Measurements from ENCODE around the gene PLXNB1.

GRCh38 chr3:48430708-48431101, 819 bp upstream of the PLXNB1 start:
- no peak for TF ChIP-seq CTCF (conservative IDR thresholded peaks at IDR 0.05; ENCODE audit: low read depth in 2 of 2)
- TF ChIP-seq ZNF114 (CRISPR knock-in tag; IDR thresholded peaks at IDR 0.05): no peak
- no peak for TF ChIP-seq EZH2phosphoT487 (IDR thresholded peaks at IDR 0.05; ENCODE audit: unreplicated experiment)
- no peak for TF ChIP-seq REST (IDR thresholded peaks at IDR 0.05; ENCODE audit: unreplicated experiment)

Data from GM23338 (cell line).